ENCODE data around the gene PIAS1.
"Not testable (repeated sequence)": the region's sequence is repeated elsewhere in the genome, so short reads cannot be mapped to it uniquely, and the experiment has no call there.

Gene PIAS1

GRCh38 chr15:68055224-68055705 lies 1.1 kb downstream of the PIAS1 start:
- Histone ChIP-seq H3K9ac (ENCODE audit: low read length) (peak overlapping the region; percentile 95), H3K4me1 (ENCODE audit: control insufficient read depth, insufficient read depth, low read length) (peaks cover 38% of the 10 kb centered on the region), H3K27me3 (replicated peaks; ENCODE audit: control insufficient read depth, insufficient read depth, low read length) (no peaks in the 10 kb centered on the region), H3K36me3 (ENCODE audit: control insufficient read depth, insufficient read depth, low read length, severe bottlenecking) (peaks cover 3% of the 10 kb centered on the region), H3K9me3 (ENCODE audit: control insufficient read depth, low read length) (no peaks in the 10 kb centered on the region), H3K4me3 (ENCODE audit: low read length) (peak overlapping the region; percentile 99)
- DNase-seq (ENCODE audit: low read depth) = peak; percentile 67

GRCh38 chr15:68056097-68056865 lies 2.2 kb downstream of the PIAS1 start:
- peak overlapping the region; percentile 99 for H3K4me3 ChIP-seq (ENCODE audit: low read length)
- peaks cover 35% of the 10 kb centered on the region for H3K4me1 ChIP-seq (ENCODE audit: control insufficient read depth, insufficient read depth, low read length)
- no peaks in the 10 kb centered on the region for H3K27me3 ChIP-seq (replicated peaks; ENCODE audit: control insufficient read depth, insufficient read depth, low read length)
- peak overlapping the region; percentile 95 for H3K9ac ChIP-seq (ENCODE audit: low read length)
- H3K36me3 ChIP-seq (ENCODE audit: control insufficient read depth, insufficient read depth, low read length, severe bottlenecking) = peaks cover 3% of the 10 kb centered on the region
- no peak for DNase-seq (ENCODE audit: low read depth)
- H3K9me3 ChIP-seq (ENCODE audit: control insufficient read depth, low read length) = no peaks in the 10 kb centered on the region

GRCh38 chr15:68057034-68057433 lies 2.9 kb downstream of the PIAS1 start:
- Histone ChIP-seq H3K9me3 (ENCODE audit: control insufficient read depth, low read length) (no peaks in the 10 kb centered on the region), H3K36me3 (ENCODE audit: control insufficient read depth, insufficient read depth, low read length, severe bottlenecking) (peaks cover 3% of the 10 kb centered on the region), H3K9ac (ENCODE audit: low read length) (peak overlapping the region; percentile 95), H3K27me3 (replicated peaks; ENCODE audit: control insufficient read depth, insufficient read depth, low read length) (no peaks in the 10 kb centered on the region), H3K4me1 (ENCODE audit: control insufficient read depth, insufficient read depth, low read length) (peaks cover 34% of the 10 kb centered on the region), H3K4me3 (ENCODE audit: low read length) (peak overlapping the region; percentile 99)
- peak; percentile 46 for DNase-seq (ENCODE audit: low read depth)

DNA sequence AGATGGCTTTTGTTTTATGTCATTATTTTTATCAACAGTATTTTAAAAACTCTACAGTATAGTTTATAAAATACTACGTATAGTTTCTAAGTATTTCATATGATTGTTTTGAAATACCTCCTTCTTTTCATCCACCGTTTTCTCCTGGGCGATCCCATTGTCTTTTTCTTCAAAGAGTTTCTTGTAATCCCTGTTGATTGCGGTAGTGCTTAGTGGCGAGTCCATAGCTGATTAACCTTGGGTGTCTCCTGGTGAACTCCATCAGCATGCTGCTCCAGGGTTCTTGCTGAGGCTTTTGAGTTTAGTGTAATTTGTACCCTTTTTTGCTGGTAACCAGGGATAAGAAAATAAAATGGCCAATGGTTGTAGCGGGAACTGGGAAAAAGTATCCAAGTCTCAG lies 3.6 kb downstream of the PIAS1 start:
- H3K9me3 ChIP-seq (ENCODE audit: control insufficient read depth, low read length) = no peaks in the 10 kb centered on the region
- no peak overlapping the region for H3K9ac ChIP-seq (ENCODE audit: low read length)
- peak overlapping the region; percentile 99 for H3K4me3 ChIP-seq (ENCODE audit: low read length)
- H3K27me3 ChIP-seq (replicated peaks; ENCODE audit: control insufficient read depth, insufficient read depth, low read length) = no peaks in the 10 kb centered on the region
- peaks cover 3% of the 10 kb centered on the region for H3K36me3 ChIP-seq (ENCODE audit: control insufficient read depth, insufficient read depth, low read length, severe bottlenecking)
- no peak for DNase-seq (ENCODE audit: low read depth)
- H3K4me1 ChIP-seq (ENCODE audit: control insufficient read depth, insufficient read depth, low read length) = peaks cover 34% of the 10 kb centered on the region

DNA sequence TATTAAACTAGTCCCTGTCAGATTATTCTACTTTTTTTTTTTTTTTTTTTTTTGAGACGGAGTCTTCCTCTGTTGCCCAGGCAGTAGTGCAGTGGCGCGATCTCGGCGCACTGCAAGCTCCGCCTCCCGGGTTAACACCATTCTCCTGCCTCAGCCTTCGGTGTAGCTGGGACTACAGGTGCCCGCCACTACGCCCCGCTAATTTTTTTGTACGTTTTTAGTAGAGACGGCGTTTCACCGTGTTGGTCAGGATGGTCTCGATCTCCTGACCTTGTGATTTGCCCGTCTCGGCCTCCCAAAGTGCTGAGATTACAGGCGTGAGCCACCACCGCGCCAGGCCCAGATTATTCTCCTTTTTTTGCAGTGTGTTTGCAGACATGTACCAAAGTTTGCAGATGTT lies 4.9 kb downstream of the PIAS1 start:
- not testable (repeated sequence) for H3K9ac ChIP-seq (ENCODE audit: low read length); H3K4me3 ChIP-seq (ENCODE audit: low read length); DNase-seq (ENCODE audit: low read depth); H3K9me3 ChIP-seq (ENCODE audit: control insufficient read depth, low read length); H3K27me3 ChIP-seq (replicated peaks; ENCODE audit: control insufficient read depth, insufficient read depth, low read length); H3K36me3 ChIP-seq (ENCODE audit: control insufficient read depth, insufficient read depth, low read length, severe bottlenecking)
- peaks cover 32% of the 10 kb centered on the region for H3K4me1 ChIP-seq (ENCODE audit: control insufficient read depth, insufficient read depth, low read length)

- Histone ChIP-seq H3K9ac (ENCODE audit: low read length) (no peak overlapping the region), H3K27me3 (replicated peaks; ENCODE audit: control insufficient read depth, insufficient read depth, low read length) (no peaks in the 10 kb centered on the region), H3K4me3 (ENCODE audit: low read length) (no peak overlapping the region), H3K4me1 (ENCODE audit: control insufficient read depth, insufficient read depth, low read length) (peaks cover 37% of the 10 kb centered on the region), H3K9me3 (ENCODE audit: control insufficient read depth, low read length) (no peaks in the 10 kb centered on the region), H3K36me3 (ENCODE audit: control insufficient read depth, insufficient read depth, low read length, severe bottlenecking) (peaks cover 3% of the 10 kb centered on the region)
- no peak for DNase-seq (ENCODE audit: low read depth)
Measured at GRCh38 chr15:68059630-68060029, 5.5 kb downstream of the PIAS1 start.

DNA sequence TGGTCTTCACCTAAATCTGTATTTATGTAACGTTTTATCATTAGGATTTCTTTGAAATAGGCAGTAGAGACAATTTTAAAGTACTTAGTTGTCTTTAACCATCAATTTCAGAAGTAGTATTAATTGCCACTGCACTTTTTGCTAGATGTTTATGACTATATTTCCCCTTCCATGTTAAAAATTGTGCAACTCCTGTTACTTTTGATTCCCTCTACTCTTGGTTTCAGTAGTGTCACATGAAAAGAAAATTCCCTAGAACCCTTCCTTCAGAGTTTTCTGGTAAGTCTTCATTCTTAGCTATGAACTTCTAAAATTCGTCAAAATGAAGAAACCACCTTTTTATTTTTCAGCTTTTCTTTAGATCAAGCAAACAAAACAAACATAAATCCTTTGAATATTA lies 7.1 kb downstream of the PIAS1 start:
- Histone ChIP-seq H3K36me3 (ENCODE audit: control insufficient read depth, insufficient read depth, low read length, severe bottlenecking) (peaks cover 3% of the 10 kb centered on the region), H3K4me1 (ENCODE audit: control insufficient read depth, insufficient read depth, low read length) (peaks cover 33% of the 10 kb centered on the region), H3K9ac (ENCODE audit: low read length) (no peak overlapping the region), H3K4me3 (ENCODE audit: low read length) (no peak overlapping the region), H3K27me3 (replicated peaks; ENCODE audit: control insufficient read depth, insufficient read depth, low read length) (no peaks in the 10 kb centered on the region), H3K9me3 (ENCODE audit: control insufficient read depth, low read length) (no peaks in the 10 kb centered on the region)
- no peak for DNase-seq (ENCODE audit: low read depth)

DNA sequence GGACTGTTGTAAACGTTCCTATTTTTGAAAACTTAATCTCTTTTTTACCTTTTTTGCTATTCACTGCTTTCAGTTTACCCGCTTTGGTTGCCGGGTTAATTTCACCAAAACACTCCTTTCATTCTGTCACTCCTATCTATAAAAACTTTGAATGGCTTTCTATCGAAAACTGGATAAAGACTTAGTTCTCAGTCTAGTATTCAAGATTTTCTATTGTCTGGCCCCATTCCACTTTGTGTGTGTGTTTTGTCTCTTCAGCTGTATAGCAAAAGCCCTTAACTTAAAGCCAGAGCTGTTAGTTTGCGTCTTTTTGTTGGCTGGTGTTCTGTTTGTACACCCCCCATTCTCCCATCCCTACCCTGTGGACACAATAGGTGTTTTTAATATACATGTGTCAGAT lies 7.5 kb downstream of the PIAS1 start:
- Histone ChIP-seq H3K4me1 (ENCODE audit: control insufficient read depth, insufficient read depth, low read length) (peaks cover 28% of the 10 kb centered on the region), H3K4me3 (ENCODE audit: low read length) (no peak overlapping the region), H3K9me3 (ENCODE audit: control insufficient read depth, low read length) (no peaks in the 10 kb centered on the region), H3K27me3 (replicated peaks; ENCODE audit: control insufficient read depth, insufficient read depth, low read length) (no peaks in the 10 kb centered on the region), H3K36me3 (ENCODE audit: control insufficient read depth, insufficient read depth, low read length, severe bottlenecking) (peaks cover 3% of the 10 kb centered on the region), H3K9ac (ENCODE audit: low read length) (no peak overlapping the region)
- no peak for DNase-seq (ENCODE audit: low read depth)

- no peak overlapping the region for H3K9ac ChIP-seq (ENCODE audit: low read length)
- H3K36me3 ChIP-seq (ENCODE audit: control insufficient read depth, insufficient read depth, low read length, severe bottlenecking) = peaks cover 3% of the 10 kb centered on the region
- H3K9me3 ChIP-seq (ENCODE audit: control insufficient read depth, low read length) = no peaks in the 10 kb centered on the region
- peaks cover 22% of the 10 kb centered on the region for H3K4me1 ChIP-seq (ENCODE audit: control insufficient read depth, insufficient read depth, low read length)
- DNase-seq (ENCODE audit: low read depth) = no peak
- H3K4me3 ChIP-seq (ENCODE audit: low read length) = no peak overlapping the region
- no peaks in the 10 kb centered on the region for H3K27me3 ChIP-seq (replicated peaks; ENCODE audit: control insufficient read depth, insufficient read depth, low read length)
Measured at GRCh38 chr15:68062214-68062613, 8.1 kb downstream of the PIAS1 start.

- Histone ChIP-seq H3K4me1 (ENCODE audit: control insufficient read depth, insufficient read depth, low read length) (peaks cover 15% of the 10 kb centered on the region), H3K27me3 (replicated peaks; ENCODE audit: control insufficient read depth, insufficient read depth, low read length) (no peaks in the 10 kb centered on the region), H3K9me3 (ENCODE audit: control insufficient read depth, low read length) (no peaks in the 10 kb centered on the region), H3K9ac (ENCODE audit: low read length) (no peak overlapping the region), H3K4me3 (ENCODE audit: low read length) (no peak overlapping the region), H3K36me3 (ENCODE audit: control insufficient read depth, insufficient read depth, low read length, severe bottlenecking) (peaks cover 3% of the 10 kb centered on the region)
- no peak for DNase-seq (ENCODE audit: low read depth)
Measured at GRCh38 chr15:68062946-68063465, 8.9 kb downstream of the PIAS1 start.

DNA sequence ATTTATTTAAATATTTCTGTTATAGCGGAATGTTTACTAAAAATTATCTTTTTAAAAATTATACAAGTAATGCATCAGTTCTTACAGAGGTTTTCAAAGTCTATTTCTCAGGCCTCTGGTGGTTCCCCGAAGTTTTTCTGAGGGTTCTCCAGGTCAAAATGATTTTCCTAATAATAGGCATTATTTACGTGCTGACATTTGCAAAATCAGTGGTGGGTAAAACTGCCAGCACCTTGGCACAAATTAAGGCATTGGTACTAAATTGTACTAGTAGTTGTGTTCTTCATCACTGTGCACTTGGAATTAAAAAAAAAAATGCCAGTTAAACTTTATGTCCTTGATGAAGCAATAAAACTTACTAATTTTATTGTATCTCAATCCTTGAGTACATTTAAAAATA lies 9.5 kb downstream of the PIAS1 start:
- DNase-seq (ENCODE audit: low read depth) = no peak
- no peak overlapping the region for H3K9ac ChIP-seq (ENCODE audit: low read length)
- H3K36me3 ChIP-seq (ENCODE audit: control insufficient read depth, insufficient read depth, low read length, severe bottlenecking) = peaks cover 3% of the 10 kb centered on the region
- H3K4me3 ChIP-seq (ENCODE audit: low read length) = no peak overlapping the region
- no peaks in the 10 kb centered on the region for H3K27me3 ChIP-seq (replicated peaks; ENCODE audit: control insufficient read depth, insufficient read depth, low read length)
- H3K9me3 ChIP-seq (ENCODE audit: control insufficient read depth, low read length) = no peaks in the 10 kb centered on the region
- peaks cover 11% of the 10 kb centered on the region for H3K4me1 ChIP-seq (ENCODE audit: control insufficient read depth, insufficient read depth, low read length)
